Colon (tissue), 2 donors: ENCODE data around the gene EED.
"Not testable (repeated sequence)": the region's sequence is repeated elsewhere in the genome, so short reads cannot be mapped to it uniquely, and the experiment has no call there.

ENCODE experiments used
- FAIRE-seq: peaks from 2 replicates; lab custom pipeline; 2012; peaks lifted over from hg19 to GRCh38; lab: Jason Lieb, UNC
- donor health status: control.
- donor health status: control.

EED gene

DNA sequence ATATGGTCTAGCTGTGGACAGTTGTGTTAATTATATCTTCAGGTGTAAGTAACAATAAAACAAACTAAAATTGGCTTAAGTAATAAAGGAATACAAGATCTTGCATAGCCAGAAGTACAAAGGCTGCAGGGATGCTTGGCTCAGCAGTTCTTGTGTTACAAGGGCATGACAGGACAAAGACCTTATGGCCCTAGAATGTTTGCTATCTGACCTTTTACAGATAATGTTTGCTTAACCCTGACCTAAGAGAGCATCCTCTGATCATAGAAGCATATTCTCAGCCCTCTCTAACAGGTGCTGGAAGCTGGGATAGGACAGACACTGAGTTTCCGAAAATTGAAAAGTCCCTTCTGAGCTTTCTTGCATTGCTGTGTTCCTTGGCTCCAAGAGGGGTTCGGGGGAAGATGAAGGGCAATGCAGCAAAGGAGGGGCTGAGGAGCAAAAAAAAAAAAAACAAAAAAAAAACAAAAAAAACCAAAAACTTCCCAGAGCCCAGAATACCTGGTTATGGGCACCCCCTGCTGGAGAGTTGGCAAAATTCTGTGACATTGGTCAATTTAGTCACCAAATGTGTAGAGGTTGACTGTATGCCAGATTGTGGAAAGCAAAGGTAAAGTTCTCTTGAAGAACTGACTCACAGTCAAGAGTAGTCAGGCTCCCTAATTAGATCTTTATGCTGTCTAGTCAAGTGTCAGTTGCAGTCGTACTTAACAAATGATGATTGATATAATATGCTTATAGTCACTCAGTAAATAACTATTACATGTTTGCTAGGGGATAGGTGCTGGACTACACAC, 47.1 kb downstream of the EED start:
- FAIRE-seq: no peak

DNA sequence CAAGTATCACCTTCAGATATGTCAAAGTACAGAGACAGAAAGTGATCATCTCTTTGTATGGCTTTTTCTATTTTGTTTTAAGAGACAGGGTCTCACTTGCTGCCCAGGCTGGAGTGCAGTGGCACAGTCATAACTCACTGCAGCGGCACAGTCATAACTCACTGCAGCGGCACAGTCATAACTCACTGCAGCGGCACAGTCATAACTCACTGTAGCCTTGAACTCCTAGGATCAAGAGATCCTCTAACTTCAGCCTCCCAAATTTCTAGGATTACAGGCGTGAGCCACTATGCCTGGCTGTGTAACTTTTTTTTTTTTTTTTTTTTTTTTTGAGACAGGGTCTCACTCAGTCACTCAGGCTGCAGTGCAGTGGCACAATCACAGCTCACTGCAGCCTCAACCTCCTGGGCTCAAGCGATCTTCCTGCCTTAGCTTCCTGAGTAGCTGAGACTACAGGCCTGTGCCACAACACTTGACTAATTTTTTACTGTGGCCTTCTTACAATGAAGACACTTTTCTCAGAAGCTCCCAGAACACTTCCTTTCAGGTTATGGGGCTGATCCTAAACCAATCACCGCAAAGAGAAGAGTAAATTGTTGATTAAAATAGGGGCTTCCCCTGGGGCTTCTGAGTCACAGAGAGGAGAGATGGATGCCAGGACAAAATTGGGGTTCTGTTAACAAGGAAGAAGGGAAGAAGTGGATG, 48.5 kb downstream of the EED start:
- no peak for FAIRE-seq

DNA sequence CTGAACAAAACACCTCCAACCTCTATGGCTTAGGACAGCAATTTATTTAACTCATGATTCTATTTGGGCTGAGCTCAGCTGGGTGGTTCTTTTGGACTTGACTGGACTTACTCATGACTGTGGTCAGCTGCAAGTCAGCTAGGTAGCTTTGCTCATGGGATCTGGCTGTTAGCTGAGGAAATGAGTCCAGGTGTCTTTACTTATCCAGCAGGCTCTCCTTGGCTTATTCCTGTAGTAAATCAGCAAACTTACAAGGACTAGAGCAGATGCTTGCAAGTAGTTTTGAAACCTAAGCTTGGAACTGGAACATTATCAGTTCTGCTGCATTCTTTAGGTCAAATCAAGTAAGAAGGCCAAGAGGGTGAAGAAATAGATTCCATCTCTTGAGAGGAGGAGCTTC, 49.5 kb downstream of the EED start:
- FAIRE-seq: no peak

- FAIRE-seq: no peak
Observed at GRCh38 chr11:86301742-86302091, 57.2 kb downstream of the EED start.

DNA sequence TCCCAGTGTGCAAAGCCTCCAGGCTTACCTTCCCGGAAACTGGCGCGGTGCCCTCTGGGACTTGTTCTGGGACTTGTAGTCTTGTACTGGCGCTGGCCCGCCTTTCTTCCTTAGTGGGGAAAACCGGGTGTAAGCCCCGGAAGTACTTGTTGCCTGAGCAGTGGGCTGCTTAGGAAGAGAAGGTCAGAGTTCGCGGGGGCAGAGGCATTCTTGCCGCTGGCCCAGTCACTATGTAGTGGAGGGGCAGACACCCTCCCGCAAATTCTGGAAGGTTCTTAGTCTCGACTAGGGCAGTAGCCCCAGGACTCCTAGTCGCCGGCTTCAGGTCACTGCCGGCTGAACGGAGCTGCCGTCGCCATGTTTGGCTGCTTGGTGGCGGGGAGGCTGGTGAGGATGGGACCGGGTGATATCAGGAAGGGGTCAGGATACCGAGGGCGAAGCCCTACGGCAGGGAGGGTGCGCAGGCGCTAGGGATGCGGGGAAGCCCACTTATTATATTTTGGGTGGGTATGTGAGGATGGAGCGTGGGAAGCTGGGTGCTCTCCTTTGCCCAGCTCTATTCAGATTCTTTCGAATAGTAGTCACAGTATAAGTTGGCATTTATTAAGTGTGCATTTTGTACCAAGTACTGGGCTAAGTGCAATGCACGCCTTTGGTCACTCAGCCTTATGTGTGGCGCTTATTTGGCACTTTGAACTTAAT, 57.7 kb downstream of the EED start, which contains the start of gene HIKESHI:
Gene HIKESHI, plus strand, starts transcription at position 149 of the 702 bp plus-strand sequence. Its CDS starts 209 bp downstream, at position 358.
- FAIRE-seq: no peak

- no peak for FAIRE-seq
Observed at GRCh38 chr11:86303257-86303656, 58.7 kb downstream of the EED start.

DNA sequence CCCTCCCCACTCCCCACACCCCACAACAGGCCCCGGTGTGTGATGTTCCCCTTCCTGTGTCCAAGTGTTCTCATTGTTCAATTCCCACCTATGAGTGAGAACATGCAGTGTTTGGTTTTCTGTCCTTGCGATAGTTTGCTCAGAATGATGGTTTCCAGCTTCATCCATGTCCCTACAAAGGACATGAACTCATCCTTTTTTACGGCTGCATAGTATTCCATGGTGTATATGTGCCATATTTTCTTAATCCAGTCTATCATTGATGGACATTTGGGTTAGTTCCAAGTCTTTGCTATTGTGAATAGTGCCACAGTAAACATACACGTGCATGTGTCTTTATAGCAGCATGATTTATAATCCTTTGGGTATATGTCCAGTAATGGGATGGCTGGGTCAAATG, 64.2 kb downstream of the EED start:
- FAIRE-seq: not testable (repeated sequence)

DNA sequence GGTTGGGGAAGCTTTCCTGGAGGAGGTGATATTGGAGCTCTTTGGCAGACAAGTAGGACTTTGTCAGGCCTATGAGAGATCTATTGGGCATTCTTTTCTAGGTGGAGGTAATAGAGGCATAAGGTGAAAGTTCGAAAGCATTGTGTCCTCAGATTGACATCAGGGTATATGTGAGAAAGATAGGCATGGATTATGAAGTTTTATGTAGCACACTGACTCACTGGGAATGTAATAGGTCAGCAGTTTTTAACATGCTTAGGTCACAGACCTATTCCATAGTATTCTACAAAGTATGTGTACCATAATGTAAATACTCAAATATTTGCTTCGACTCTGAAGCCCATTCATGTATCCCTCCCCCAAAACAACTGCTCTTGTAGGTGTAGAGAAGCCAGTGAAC, 69.2 kb downstream of the EED start:
- FAIRE-seq: no peak

DNA sequence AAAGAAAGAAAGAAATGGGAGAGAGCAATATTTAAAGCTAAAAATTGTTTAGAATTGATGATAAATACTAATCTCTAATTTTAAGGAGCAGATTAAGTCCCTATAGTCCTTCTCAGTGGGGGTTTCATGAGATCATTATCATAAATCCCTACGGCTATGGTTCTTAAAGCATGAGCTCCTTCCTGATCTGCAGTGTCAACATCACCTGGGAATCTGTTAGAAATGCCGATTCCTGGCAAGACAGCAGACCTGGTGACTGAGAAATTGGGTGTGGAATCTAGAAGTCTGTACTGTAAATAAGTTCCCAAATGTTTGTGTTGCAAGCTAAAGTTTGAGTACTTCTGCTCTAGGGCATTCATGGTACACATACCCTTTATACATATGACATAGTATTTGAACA, 70.1 kb downstream of the EED start:
- FAIRE-seq: no peak
